ENCODE measurements around the gene CHRM4. TPM values are rescaled to one million over a fixed set of nuclear protein-coding genes. Genes with fewer than 3 reads are reported as not detected.

CHRM4 gene
- total RNA-seq, 1 donor from 2014 or later = 8.5 TPM

- Mint-ChIP-seq H3K27me3 (ENCODE audit: unreplicated experiment) (peaks cover 10% of the 10 kb centered on the region), H3K4me3 (ENCODE audit: unreplicated experiment) (no peak overlapping the region), H3K4me1 (ENCODE audit: low read depth, unreplicated experiment) (peaks cover 20% of the 10 kb centered on the region)
Observed at GRCh38 chr11:46336563-46337180, 54.9 kb downstream of the CHRM4 start.

GRCh38 chr11:46335890-46336562 is 55.5 kb downstream of the CHRM4 start:
- Mint-ChIP-seq H3K9me3 (ENCODE audit: unreplicated experiment) (peaks cover 9% of the 10 kb centered on the region), H3K27ac (ENCODE audit: unreplicated experiment) (peak overlapping the region; percentile 22), H3K4me3 (ENCODE audit: unreplicated experiment) (no peak overlapping the region), H3K4me1 (ENCODE audit: low read depth, unreplicated experiment) (peaks cover 22% of the 10 kb centered on the region), H3K36me3 (ENCODE audit: unreplicated experiment) (no peaks in the 10 kb centered on the region), H3K27me3 (ENCODE audit: unreplicated experiment) (peaks cover 10% of the 10 kb centered on the region)
- no peak for DNase-seq
- TF ChIP-seq CTCF (IDR thresholded peaks at IDR 0.05; ENCODE audit: partially characterized antibody, unreplicated experiment) = no peak

More at GRCh38 chr11:46336563-46337180, 54.9 kb downstream of the CHRM4 start:
- Mint-ChIP-seq H3K27ac (ENCODE audit: unreplicated experiment) (no peak overlapping the region), H3K36me3 (ENCODE audit: unreplicated experiment) (no peaks in the 10 kb centered on the region), H3K9me3 (ENCODE audit: unreplicated experiment) (peaks cover 7% of the 10 kb centered on the region)
- no peak for DNase-seq
- TF ChIP-seq CTCF (IDR thresholded peaks at IDR 0.05; ENCODE audit: partially characterized antibody, unreplicated experiment) = no peak

- DNase-seq = no peak
- Mint-ChIP-seq H3K9me3 (ENCODE audit: unreplicated experiment) (peaks cover 9% of the 10 kb centered on the region), H3K4me1 (ENCODE audit: low read depth, unreplicated experiment) (peaks cover 27% of the 10 kb centered on the region), H3K27me3 (ENCODE audit: unreplicated experiment) (peaks cover 10% of the 10 kb centered on the region), H3K36me3 (ENCODE audit: unreplicated experiment) (no peaks in the 10 kb centered on the region), H3K4me3 (ENCODE audit: unreplicated experiment) (peak overlapping the region; percentile 38), H3K27ac (ENCODE audit: unreplicated experiment) (no peak overlapping the region)
- TF ChIP-seq CTCF (IDR thresholded peaks at IDR 0.05; ENCODE audit: partially characterized antibody, unreplicated experiment) = no peak
Observed at GRCh38 chr11:46335271-46335670, 56.3 kb downstream of the CHRM4 start.

- Mint-ChIP-seq H3K27me3 (ENCODE audit: unreplicated experiment) (peaks cover 10% of the 10 kb centered on the region), H3K27ac (ENCODE audit: unreplicated experiment) (no peak overlapping the region), H3K36me3 (ENCODE audit: unreplicated experiment) (no peaks in the 10 kb centered on the region), H3K9me3 (ENCODE audit: unreplicated experiment) (peaks cover 10% of the 10 kb centered on the region), H3K4me3 (ENCODE audit: unreplicated experiment) (no peak overlapping the region), H3K4me1 (ENCODE audit: low read depth, unreplicated experiment) (peaks cover 31% of the 10 kb centered on the region)
- no peak for TF ChIP-seq CTCF (IDR thresholded peaks at IDR 0.05; ENCODE audit: partially characterized antibody, unreplicated experiment)
- DNase-seq = no peak
Observed at GRCh38 chr11:46334211-46334610, 57.4 kb downstream of the CHRM4 start.

Small RNAs within 50 kb of the gene (microRNA-seq; reads per million reads assigned to microRNA genes)
- gene MIR4688 (ENCODE audit: unreplicated experiment) = 1.1 reads per million

Other genes starting within 250 kb of the CHRM4 start
- 6.1 TPM for gene CREB3L1, start 114.1 kb downstream of the CHRM4 start, total RNA-seq (ENCODE audit: unreplicated experiment)
- gene DGKZ, start 44.3 kb downstream of the CHRM4 start, total RNA-seq (ENCODE audit: unreplicated experiment) = 60.9 TPM
- 846 TPM for gene MDK, start 10.1 kb downstream of the CHRM4 start, total RNA-seq (ENCODE audit: unreplicated experiment)
- gene AMBRA1, start 202.2 kb upstream of the CHRM4 start, total RNA-seq (ENCODE audit: unreplicated experiment) = 49.0 TPM
- 11.1 TPM for gene HARBI1, start 225.5 kb upstream of the CHRM4 start, total RNA-seq (ENCODE audit: unreplicated experiment)
- gene ATG13, start 225.8 kb upstream of the CHRM4 start, total RNA-seq (ENCODE audit: unreplicated experiment) = 87.7 TPM

All from glutamatergic neuron (in vitro differentiated cells).